Nephron (organoid): ENCODE results near the gene TIGD3.

Source experiments
- H3K27ac Mint-ChIP-seq, 3 experiments: 2 replicates each; pipeline ENCODE4 v1.8.0; 2020; ENCODE audit warnings: mixed read lengths in 3 of 3, mild to moderate bottlenecking in 2 of 3, moderate library complexity in 1 of 3
- H3K27me3 Mint-ChIP-seq: 2 replicates; pipeline ENCODE4 v1.8.0; 2021; ENCODE audit warnings: low read depth, mild to moderate bottlenecking, moderate library complexity, mixed read lengths
- H3K36me3 Mint-ChIP-seq: 2 replicates; pipeline ENCODE4 v1.8.0; 2020; ENCODE audit warnings: low read depth, mixed read lengths
- H3K4me1 Mint-ChIP-seq: 2 replicates; pipeline ENCODE4 v1.8.0; 2020; ENCODE audit warnings: mixed read lengths
- H3K4me3 Mint-ChIP-seq, 3 experiments: 2 replicates each; pipeline ENCODE4 v1.8.0; 2020; ENCODE audit warnings: mild to moderate bottlenecking in 3 of 3, mixed read lengths in 3 of 3, moderate library complexity in 2 of 3
- H3K9me3 Mint-ChIP-seq: 2 replicates; pipeline ENCODE4 v1.8.0; 2020; ENCODE audit warnings: mixed read lengths
- TF ChIP-seq, protein P1 (sequence below), 3 experiments: fragments of 200-600 bp; sonication (generic); IDR thresholded peaks; one replicate each; pipeline ENCODE4 v1.5.0; 2021; ENCODE audit warnings: antibody characterized with exemption in 3 of 3; ENCODE audit not compliant: unreplicated experiment in 3 of 3

TIGD3 gene

DNA sequence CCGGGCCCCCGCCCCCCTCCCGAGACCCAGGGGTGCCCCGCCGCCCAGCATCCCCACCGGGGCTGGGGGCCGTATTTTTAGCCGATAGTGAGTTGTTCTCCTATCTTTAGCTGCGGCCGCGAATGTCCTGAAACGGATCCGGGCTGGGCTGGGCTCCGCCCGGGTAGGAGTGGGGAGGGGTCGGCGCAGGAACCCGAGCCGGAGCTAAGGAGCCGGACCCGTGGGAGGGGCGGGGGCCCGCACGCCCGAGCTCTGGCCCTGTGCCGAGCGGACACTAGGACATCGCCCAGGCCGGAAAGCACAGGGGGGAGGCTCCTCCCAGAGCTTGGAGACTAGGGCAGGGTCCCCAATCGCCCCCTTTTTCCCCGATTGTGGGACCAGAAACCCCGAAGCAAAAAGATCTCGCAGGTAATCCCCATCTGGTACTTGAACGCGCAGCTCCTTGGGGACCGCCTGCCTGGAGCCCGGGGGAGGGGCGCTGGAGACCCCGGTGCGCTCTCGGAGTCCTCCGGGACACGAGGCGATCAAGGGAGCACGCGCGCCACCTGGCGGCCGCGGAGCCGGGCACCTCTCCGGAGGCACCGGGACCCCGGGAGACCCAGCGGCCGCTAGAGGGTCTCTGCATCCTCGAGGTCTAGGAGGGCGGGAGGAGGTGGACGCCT is 39.2 kb upstream of the TIGD3 start:
- TF ChIP-seq, protein P1, sequence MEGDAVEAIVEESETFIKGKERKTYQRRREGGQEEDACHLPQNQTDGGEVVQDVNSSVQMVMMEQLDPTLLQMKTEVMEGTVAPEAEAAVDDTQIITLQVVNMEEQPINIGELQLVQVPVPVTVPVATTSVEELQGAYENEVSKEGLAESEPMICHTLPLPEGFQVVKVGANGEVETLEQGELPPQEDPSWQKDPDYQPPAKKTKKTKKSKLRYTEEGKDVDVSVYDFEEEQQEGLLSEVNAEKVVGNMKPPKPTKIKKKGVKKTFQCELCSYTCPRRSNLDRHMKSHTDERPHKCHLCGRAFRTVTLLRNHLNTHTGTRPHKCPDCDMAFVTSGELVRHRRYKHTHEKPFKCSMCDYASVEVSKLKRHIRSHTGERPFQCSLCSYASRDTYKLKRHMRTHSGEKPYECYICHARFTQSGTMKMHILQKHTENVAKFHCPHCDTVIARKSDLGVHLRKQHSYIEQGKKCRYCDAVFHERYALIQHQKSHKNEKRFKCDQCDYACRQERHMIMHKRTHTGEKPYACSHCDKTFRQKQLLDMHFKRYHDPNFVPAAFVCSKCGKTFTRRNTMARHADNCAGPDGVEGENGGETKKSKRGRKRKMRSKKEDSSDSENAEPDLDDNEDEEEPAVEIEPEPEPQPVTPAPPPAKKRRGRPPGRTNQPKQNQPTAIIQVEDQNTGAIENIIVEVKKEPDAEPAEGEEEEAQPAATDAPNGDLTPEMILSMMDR (IDR thresholded peaks at IDR 0.05; ENCODE audit: unreplicated experiment in 3 of 3): peak; percentile 99
- Mint-ChIP-seq H3K27ac (peak overlapping the region; percentile 57 to 81 (median 66)), H3K9me3 (no peaks in the 10 kb centered on the region), H3K27me3 (peaks cover 4% of the 10 kb centered on the region), H3K36me3 (peaks cover under 1% of the 10 kb centered on the region), H3K4me1 (peaks cover 46% of the 10 kb centered on the region), H3K4me3 (peak overlapping the region; percentile 85 to 91 (median 86))

DNA sequence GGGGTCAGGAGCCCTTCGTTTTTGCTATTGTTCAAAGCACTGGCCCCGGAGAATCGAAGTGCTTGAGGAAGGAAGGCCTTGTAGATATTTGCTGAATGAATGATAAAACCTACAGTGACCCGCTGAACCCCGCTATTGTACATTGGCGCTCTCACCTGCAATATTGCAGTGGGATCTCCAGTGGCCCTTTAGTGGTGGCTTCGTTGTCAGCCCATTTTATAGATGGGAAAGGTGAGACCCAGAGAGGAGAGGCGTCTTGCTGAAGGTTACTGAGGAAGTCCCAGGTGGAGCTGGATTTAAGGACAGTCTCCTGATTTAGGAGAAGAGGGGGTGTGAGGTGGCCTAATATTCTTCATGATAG is 38.7 kb upstream of the TIGD3 start:
- peak overlapping the region; percentile 85 to 91 (median 86) for H3K4me3 Mint-ChIP-seq
- TF ChIP-seq, protein P1 (IDR thresholded peaks at IDR 0.05; ENCODE audit: unreplicated experiment in 3 of 3): peak; percentile 7 to 47 (median 45)
- H3K4me1 Mint-ChIP-seq: peaks cover 42% of the 10 kb centered on the region
- H3K36me3 Mint-ChIP-seq: peaks cover 3% of the 10 kb centered on the region
- H3K27ac Mint-ChIP-seq: peak overlapping the region; percentile 57 to 81 (median 66)
- H3K27me3 Mint-ChIP-seq: peaks cover 4% of the 10 kb centered on the region
- H3K9me3 Mint-ChIP-seq: no peaks in the 10 kb centered on the region

DNA sequence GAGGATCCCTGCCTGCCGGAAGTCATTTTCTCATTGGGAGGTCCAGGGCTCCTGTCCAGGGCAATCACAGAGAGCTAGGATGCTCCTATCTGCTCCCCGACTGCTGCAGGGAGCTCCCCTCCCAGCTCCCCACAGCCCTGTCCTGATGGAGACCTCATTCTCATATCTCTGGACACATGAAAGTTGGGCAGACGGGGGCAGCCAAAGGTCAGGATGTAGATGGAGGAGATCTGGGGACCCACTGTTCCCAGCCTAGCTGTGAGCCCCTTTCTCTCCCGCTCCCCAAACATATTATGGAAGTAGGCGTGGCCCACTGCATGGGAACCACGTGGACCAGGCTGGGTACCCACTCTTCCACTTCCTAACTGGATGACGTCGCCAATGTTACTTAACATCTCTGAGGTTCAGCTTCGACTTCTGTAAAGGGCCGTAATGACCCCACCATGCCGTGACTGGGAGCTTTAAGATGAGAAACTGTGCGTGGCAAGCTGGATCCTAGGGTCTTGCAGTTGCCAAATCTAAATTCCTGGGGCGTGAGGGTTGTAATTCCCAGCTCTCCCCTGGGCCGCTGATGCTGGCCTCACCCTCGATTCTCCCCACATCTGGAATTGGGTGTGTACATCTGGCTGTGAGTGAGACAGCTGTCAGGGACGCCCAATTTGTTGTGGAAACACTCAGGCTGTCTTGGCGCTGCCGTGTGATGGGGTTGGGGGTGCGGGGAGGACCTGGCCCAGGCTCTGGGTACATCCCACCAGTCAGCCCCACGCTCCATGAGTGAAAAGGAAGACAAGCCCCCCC is 38.1 kb upstream of the TIGD3 start:
- peaks cover 39% of the 10 kb centered on the region for H3K4me1 Mint-ChIP-seq
- TF ChIP-seq, protein P1 (IDR thresholded peaks at IDR 0.05; ENCODE audit: unreplicated experiment in 3 of 3): no peak
- no peaks in the 10 kb centered on the region for H3K9me3 Mint-ChIP-seq
- peaks cover 4% of the 10 kb centered on the region for H3K27me3 Mint-ChIP-seq
- H3K4me3 Mint-ChIP-seq: peak overlapping the region; percentile 85 to 91 (median 86)
- H3K27ac Mint-ChIP-seq: peak overlapping the region; percentile 66 to 81 (median 67)
- peaks cover 3% of the 10 kb centered on the region for H3K36me3 Mint-ChIP-seq

DNA sequence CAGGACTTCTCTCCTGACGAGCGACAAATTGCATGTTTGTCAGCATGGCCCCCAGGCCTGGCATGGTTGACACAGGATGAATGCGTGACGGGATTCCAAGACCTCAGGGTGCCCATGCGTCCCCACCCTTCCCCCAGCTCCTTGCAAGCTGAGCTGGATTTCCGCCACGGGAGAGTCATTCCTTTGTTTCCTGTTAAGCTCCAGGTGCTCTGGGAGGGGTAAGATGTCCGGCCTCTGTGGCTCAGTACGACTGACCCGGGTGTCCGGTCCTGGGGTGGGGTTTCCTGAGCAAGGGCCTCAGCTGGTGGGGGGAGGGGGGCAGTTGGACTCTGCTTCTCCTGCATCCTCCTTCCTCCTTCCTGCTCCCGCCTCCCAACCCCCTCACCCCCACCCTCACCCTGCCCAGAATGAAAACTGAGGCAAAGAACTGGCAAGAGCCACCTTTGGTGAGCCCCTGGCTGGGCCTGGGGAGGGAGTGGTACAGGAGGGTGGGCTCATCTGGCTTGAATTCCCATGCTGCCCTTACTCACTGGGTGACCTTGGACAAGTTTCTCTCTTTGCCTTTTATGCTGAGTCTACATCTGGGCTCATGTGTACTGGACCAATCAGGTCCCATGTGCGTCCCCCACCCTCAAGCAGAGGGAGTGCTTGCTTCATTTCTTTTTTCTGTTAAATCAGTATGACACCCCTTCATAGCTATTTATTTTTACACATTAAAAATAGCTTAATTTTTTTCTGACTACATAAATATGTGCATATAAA is 37.3 kb upstream of the TIGD3 start:
- Mint-ChIP-seq H3K4me1 (peaks cover 42% of the 10 kb centered on the region), H3K36me3 (peaks cover 10% of the 10 kb centered on the region), H3K27ac (peak overlapping the region; percentile 66 to 81 (median 81)), H3K4me3 (peak overlapping the region; percentile 85 to 91 (median 86)), H3K27me3 (peaks cover 6% of the 10 kb centered on the region), H3K9me3 (no peaks in the 10 kb centered on the region)
- TF ChIP-seq, protein P1 (IDR thresholded peaks at IDR 0.05; ENCODE audit: unreplicated experiment in 3 of 3): no peak

DNA sequence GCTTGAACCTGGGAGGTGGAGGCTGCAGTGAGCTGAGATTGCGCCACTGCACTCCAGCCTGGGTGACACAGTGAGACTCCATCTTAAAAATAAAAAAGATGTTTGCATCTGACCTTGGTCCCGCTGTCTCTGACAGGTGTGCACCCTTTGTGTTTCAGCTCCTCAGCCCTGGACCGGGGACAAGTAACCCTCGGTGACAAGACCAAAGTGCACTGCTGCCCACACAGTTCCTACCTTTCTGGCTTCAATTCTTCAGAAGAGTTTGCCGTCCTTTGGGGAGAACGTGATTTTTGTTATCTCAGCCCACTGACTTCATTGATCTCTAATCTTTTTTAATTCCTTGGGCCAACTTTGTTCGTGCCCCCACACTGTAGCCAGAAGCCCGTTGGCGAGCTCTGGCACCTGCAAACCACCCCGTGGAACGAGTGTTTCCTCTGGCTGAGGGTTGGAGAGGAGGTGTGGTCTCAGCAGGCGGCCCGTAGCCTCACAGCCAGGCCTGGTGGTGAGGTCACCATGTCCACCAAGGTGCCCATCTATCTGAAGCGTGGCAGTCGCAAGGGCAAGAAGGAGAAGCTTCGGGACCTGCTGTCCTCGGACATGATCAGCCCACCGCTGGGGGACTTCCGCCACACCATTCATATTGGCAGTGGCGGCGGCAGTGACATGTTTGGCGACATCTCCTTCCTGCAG is 34.0 kb upstream of the TIGD3 start:
- peaks cover 18% of the 10 kb centered on the region for H3K36me3 Mint-ChIP-seq
- H3K27me3 Mint-ChIP-seq: peaks cover 6% of the 10 kb centered on the region
- H3K4me3 Mint-ChIP-seq: peak overlapping the region in 1 of 3 experiments; percentile 34
- peaks cover 27% of the 10 kb centered on the region for H3K4me1 Mint-ChIP-seq
- H3K9me3 Mint-ChIP-seq: no peaks in the 10 kb centered on the region
- TF ChIP-seq, protein P1 (IDR thresholded peaks at IDR 0.05; ENCODE audit: unreplicated experiment in 3 of 3): no peak
- no peak overlapping the region for H3K27ac Mint-ChIP-seq
